GM06990 (cell line): ENCODE data around the gene COL4A2.
A peak's percentile ranks its signal among the peaks of the same experiment; 100 is the strongest.

Experiments
- DNase-seq: peaks from one replicate; pipeline ENCODE4 v3.0.0-alpha.2; 2011; ENCODE audit not compliant: insufficient read length; ENCODE audit errors: extremely low read depth
- H3K27me3 ChIP-seq: replicated peaks from 2 replicates; pipeline ENCODE4 v1.6.0; 2011; ENCODE audit warnings: low read length; ENCODE audit not compliant: control insufficient read depth, insufficient read depth
- H3K36me3 ChIP-seq: 2 replicates; pipeline ENCODE4 v1.5.1; 2011; ENCODE audit warnings: low read length; ENCODE audit not compliant: control insufficient read depth, insufficient read depth
- H3K4me3 ChIP-seq: replicated peaks from 2 replicates; pipeline ENCODE4 v1.5.1; 2011; ENCODE audit warnings: low read depth, mild to moderate bottlenecking, control low read depth, low read length
- TF ChIP-seq, protein P1 (sequence below): IDR thresholded peaks from 2 replicates; pipeline ENCODE4 v1.5.1; 2011; ENCODE audit warnings: low read length, control low read depth, mild to moderate bottlenecking, inconsistent platforms; ENCODE audit not compliant: insufficient read depth, poor library complexity, severe bottlenecking

The COL4A2 gene

DNA sequence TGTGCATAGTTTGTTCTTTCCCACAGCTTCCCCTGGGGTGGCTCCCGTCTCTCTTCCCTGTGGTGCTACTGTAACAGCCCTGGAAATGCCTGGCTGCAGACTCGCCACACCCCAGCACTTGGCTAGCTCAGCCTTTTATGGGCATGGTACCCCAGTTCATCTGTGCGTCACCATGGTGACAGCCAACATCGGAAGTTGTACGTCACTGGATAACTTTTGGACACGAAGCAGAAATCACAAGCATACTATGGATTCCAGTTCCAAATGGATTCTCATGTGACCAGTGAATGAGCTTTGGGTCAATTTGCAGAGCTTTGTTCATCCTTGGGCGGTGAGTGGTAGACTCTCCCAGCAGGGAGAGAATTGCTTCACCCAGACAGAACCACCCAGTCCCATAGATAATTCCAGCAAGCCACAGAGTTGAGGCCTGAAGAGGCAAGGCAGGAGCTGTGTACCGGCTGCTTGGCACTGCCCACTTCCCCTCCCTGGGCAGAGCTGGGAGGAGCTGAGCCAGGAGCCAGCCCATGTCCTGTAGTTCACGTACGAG lies 54.4 kb downstream of the COL4A2 start:
- TF ChIP-seq, protein P1, sequence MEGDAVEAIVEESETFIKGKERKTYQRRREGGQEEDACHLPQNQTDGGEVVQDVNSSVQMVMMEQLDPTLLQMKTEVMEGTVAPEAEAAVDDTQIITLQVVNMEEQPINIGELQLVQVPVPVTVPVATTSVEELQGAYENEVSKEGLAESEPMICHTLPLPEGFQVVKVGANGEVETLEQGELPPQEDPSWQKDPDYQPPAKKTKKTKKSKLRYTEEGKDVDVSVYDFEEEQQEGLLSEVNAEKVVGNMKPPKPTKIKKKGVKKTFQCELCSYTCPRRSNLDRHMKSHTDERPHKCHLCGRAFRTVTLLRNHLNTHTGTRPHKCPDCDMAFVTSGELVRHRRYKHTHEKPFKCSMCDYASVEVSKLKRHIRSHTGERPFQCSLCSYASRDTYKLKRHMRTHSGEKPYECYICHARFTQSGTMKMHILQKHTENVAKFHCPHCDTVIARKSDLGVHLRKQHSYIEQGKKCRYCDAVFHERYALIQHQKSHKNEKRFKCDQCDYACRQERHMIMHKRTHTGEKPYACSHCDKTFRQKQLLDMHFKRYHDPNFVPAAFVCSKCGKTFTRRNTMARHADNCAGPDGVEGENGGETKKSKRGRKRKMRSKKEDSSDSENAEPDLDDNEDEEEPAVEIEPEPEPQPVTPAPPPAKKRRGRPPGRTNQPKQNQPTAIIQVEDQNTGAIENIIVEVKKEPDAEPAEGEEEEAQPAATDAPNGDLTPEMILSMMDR = no peak
- Histone ChIP-seq H3K27me3 (no peaks in the 10 kb centered on the region), H3K36me3 (no peaks in the 10 kb centered on the region), H3K4me3 (no peak overlapping the region)
- no peak for DNase-seq

DNA sequence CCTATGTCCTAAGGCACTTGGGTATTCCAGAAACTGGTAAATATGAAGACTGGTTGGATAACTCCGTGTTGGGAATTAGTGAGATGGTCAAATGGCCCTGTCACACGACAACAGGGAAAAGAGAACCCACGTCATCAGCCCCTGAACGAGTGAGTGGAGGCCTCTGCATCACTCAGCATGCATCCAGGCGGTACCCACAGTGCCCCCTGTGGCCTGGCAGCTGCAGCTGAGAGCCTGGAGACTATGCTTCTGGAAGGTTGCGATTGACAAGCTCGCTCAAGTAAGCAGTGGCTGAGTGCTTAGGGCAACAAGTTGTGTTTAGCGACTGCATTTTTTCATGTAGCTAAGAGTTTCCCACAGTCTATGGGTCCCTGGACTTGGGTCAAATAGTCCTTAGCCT lies 55.9 kb downstream of the COL4A2 start:
- no peak for DNase-seq
- Histone ChIP-seq H3K27me3 (no peaks in the 10 kb centered on the region), H3K36me3 (no peaks in the 10 kb centered on the region), H3K4me3 (no peak overlapping the region)
- TF ChIP-seq, protein P1 = peak; percentile 26

DNA sequence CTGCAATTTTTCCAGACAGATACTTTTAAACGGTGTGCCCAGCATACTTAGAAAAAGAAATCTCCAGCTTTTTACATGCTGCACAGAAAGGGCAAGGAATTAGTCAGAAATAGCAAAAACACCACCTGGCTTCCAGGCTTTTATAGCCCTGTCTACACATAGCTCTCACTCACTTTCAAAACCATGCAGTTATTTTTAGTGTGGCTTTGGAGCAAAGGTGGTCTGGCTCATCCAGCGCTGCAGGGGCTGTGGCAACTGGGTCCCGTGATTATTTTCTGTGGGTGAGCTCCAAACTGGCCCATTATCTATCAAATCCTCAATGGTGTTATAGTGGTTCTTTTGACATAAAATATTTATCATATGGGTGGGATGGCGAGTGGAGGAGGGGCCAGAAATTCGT lies 57.0 kb downstream of the COL4A2 start:
- H3K4me3 ChIP-seq = no peak overlapping the region
- TF ChIP-seq, protein P1 = no peak
- H3K27me3 ChIP-seq = no peaks in the 10 kb centered on the region
- no peak for DNase-seq
- no peaks in the 10 kb centered on the region for H3K36me3 ChIP-seq

DNA sequence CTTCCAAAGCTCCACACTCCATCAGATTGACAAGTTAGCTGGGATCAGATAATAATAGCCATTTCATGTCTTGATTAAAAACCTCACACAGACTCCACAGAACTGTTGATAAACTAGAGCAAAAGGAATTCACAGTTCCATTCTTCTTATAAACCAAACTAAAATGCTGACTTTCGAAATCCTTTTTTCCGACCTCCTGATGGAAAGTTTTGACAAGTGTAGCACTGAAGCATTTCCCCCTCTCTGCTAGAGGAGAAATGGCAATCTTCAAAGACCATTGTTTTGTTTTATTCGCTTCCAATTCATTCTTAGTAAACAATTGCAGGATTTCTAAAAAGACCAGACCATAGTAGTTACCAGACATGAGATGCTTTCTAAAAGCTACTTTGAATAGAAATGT lies 58.8 kb downstream of the COL4A2 start:
- H3K36me3 ChIP-seq = no peaks in the 10 kb centered on the region
- no peak overlapping the region for H3K4me3 ChIP-seq
- H3K27me3 ChIP-seq = no peaks in the 10 kb centered on the region
- DNase-seq = no peak
- TF ChIP-seq, protein P1 = no peak

DNA sequence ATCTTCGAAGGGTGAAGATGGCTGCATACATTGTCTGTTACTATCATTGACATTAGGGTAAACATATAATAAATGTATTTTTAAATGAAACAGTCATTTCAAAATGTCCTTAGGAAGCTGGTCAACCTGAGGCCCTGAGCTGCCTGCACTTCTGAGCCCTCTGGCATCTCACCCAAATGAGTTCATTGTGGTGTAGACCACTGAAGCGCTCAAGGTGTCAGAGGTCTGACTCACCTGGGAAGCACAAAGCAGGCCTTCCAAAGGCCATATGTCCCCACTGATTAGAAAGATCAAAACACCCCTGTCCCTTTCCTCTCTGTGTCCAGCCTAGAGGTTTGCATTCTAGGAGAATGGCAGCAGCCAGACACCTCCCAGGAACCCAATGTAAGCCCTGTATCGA lies 59.6 kb downstream of the COL4A2 start:
- TF ChIP-seq, protein P1 = no peak
- Histone ChIP-seq H3K36me3 (no peaks in the 10 kb centered on the region), H3K4me3 (no peak overlapping the region)

DNA sequence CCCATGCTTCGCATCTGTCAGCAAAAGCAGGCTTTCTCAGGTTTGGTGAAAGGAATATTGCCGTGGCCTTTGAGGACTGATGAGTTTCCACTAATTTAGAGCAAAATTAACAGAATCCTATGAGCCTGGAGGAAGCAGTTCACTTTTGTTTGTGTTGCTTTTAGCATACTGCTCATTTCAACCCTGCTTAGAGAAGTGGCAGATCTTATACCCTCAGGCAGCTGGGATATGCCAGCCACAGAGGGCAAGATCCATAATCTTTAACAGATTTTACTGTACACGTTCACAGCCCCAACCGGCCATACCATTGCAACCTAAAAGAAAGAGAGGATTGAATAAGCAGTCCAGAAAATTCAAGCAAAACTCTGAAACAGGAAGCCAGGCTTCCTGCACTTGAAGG lies 60.5 kb downstream of the COL4A2 start:
- no peak for DNase-seq
- TF ChIP-seq, protein P1 = no peak
- Histone ChIP-seq H3K27me3 (no peaks in the 10 kb centered on the region), H3K4me3 (no peak overlapping the region), H3K36me3 (no peaks in the 10 kb centered on the region)

More for the DNA sequence above, 59.6 kb downstream of the COL4A2 start:
- no peaks in the 10 kb centered on the region for H3K27me3 ChIP-seq
- DNase-seq = no peak
